Measurements from ENCODE around the gene FST. TPM values are rescaled to one million over a fixed set of nuclear protein-coding genes. Genes with fewer than 3 reads are reported as not detected.

The FST gene
- not detected in 2 replicates for total RNA-seq

- intact Hi-C loops (cut with micrococcal nuclease), result loop anchor here (5.0 to 10.0 kb wide), 3 partner anchors 373 to 1152 kb away; partner anchors contain the start of gene MOCS2
Measured at GRCh38 chr5:53480416-53481158, at the start of gene FST. Gene FST, plus strand, starts transcription at chr5:53480629. Its CDS starts 163 bp downstream, at chr5:53480792.

- intact Hi-C loops (cut with micrococcal nuclease), result loop anchor here (5.0 kb wide), 1 partner anchor 484 kb away; no protein-coding TSS in a partner anchor
Measured at GRCh38 chr5:53431665-53432064, 48.8 kb upstream of the FST start.

GRCh38 chr5:53433026-53433425 is 47.4 kb upstream of the FST start:
- intact Hi-C loops (cut with micrococcal nuclease), result loop anchor here (5.0 kb wide), 1 partner anchor 486 kb away; no protein-coding TSS in a partner anchor

- intact Hi-C loops (cut with micrococcal nuclease), result loop anchor here (5.0 kb wide), 1 partner anchor 487 kb away; no protein-coding TSS in a partner anchor
Measured at GRCh38 chr5:53434541-53434940, 45.9 kb upstream of the FST start.

- intact Hi-C loops (cut with micrococcal nuclease), result no loop called here
Measured at GRCh38 chr5:53436480-53437191, 43.8 kb upstream of the FST start.

- intact Hi-C loops (cut with micrococcal nuclease), result no loop called here
Measured at GRCh38 chr5:53438079-53438478, 42.4 kb upstream of the FST start.

- intact Hi-C loops (cut with micrococcal nuclease), result no loop called here
Measured at GRCh38 chr5:53438486-53439472, 41.6 kb upstream of the FST start.

GRCh38 chr5:53442961-53443360 is 37.5 kb upstream of the FST start:
- intact Hi-C loops (cut with micrococcal nuclease), result no loop called here

- intact Hi-C loops (cut with micrococcal nuclease), result no loop called here
Measured at GRCh38 chr5:53445569-53445968, 34.9 kb upstream of the FST start.

GRCh38 chr5:53446908-53447307 is 33.5 kb upstream of the FST start:
- intact Hi-C loops (cut with micrococcal nuclease), result no loop called here

- intact Hi-C loops (cut with micrococcal nuclease), result no loop called here
Measured at GRCh38 chr5:53448851-53449250, 31.6 kb upstream of the FST start.

- intact Hi-C loops (cut with micrococcal nuclease), result no loop called here
Measured at GRCh38 chr5:53453898-53454718, 26.3 kb upstream of the FST start.

GRCh38 chr5:53454719-53455000 is 25.8 kb upstream of the FST start:
- intact Hi-C loops (cut with micrococcal nuclease), result no loop called here

- intact Hi-C loops (cut with micrococcal nuclease), result no loop called here
Measured at GRCh38 chr5:53456366-53456765, 24.1 kb upstream of the FST start.

- intact Hi-C loops (cut with micrococcal nuclease), result no loop called here
Measured at GRCh38 chr5:53463909-53464621, 16.4 kb upstream of the FST start.

- intact Hi-C loops (cut with micrococcal nuclease), result no loop called here
Measured at GRCh38 chr5:53464722-53465121, 15.7 kb upstream of the FST start.

- intact Hi-C loops (cut with micrococcal nuclease), result no loop called here
Measured at GRCh38 chr5:53469946-53470687, 10.3 kb upstream of the FST start.

- intact Hi-C loops (cut with micrococcal nuclease), result no loop called here
Measured at GRCh38 chr5:53472279-53472678, 8.2 kb upstream of the FST start.

Measured in T-helper 1 cell treated with Interleukin-12 subunit alpha and Interleukin-12 subunit beta and Interleukin-4 antibody, amounts not matched to agents 30 ng/mL and 1 ng/mL, for 36 hours (primary cell).